ENCODE results near the gene CD247.

- no peak for TF ChIP-seq POLR2A (IDR thresholded peaks at IDR 0.05)
- TF ChIP-seq CTCF (IDR thresholded peaks at IDR 0.05) = no peak
Measured at GRCh38 chr1:167452483-167452882, 65.8 kb downstream of the CD247 start.

Data from testis (tissue), 2 donors.